ENCODE measurements around the gene CECR2.

GRCh38 chr22:17412232-17412631 is 43.0 kb downstream of the CECR2 start:
- TF ChIP-seq CTCF (IDR thresholded peaks at IDR 0.05; ENCODE audit: low read length), result no peak
- no peak for TF ChIP-seq EZH2 (IDR thresholded peaks at IDR 0.05; ENCODE audit: borderline replicate concordance, low read length)
